ENCODE results near the gene ANKRD49.
A peak's percentile ranks its signal among the peaks of the same experiment; 100 is the strongest.

- peak; percentile 36 to 57 (median 47); a peak in 5 of 6 replicates for TF ChIP-seq CTCF (IDR thresholded peaks at IDR 0.05 in 2 of 3, conservative IDR thresholded peaks at IDR 0.05 in 1 of 3; ENCODE audit: control insufficient read depth in 2 of 3, extremely low read depth in 1 of 3, insufficient read depth in 1 of 3, low read depth in 3 of 3, low read length in 3 of 3)
- TF ChIP-seq POLR2A (IDR thresholded peaks at IDR 0.05; ENCODE audit: low read depth, low read length), result no peak
- TF ChIP-seq ASH2L (IDR thresholded peaks at IDR 0.05; ENCODE audit: borderline replicate concordance, low read depth), result no peak
- no peak for TF ChIP-seq POLR2AphosphoS5 (IDR thresholded peaks at IDR 0.05; ENCODE audit: low read length)
- no peak for TF ChIP-seq CBX3 (IDR thresholded peaks at IDR 0.05; ENCODE audit: borderline replicate concordance, low read depth)
- no peak for TF ChIP-seq SIX5 (IDR thresholded peaks at IDR 0.05; ENCODE audit: low read depth, low read length, severe bottlenecking)
- TF ChIP-seq, protein P1, sequence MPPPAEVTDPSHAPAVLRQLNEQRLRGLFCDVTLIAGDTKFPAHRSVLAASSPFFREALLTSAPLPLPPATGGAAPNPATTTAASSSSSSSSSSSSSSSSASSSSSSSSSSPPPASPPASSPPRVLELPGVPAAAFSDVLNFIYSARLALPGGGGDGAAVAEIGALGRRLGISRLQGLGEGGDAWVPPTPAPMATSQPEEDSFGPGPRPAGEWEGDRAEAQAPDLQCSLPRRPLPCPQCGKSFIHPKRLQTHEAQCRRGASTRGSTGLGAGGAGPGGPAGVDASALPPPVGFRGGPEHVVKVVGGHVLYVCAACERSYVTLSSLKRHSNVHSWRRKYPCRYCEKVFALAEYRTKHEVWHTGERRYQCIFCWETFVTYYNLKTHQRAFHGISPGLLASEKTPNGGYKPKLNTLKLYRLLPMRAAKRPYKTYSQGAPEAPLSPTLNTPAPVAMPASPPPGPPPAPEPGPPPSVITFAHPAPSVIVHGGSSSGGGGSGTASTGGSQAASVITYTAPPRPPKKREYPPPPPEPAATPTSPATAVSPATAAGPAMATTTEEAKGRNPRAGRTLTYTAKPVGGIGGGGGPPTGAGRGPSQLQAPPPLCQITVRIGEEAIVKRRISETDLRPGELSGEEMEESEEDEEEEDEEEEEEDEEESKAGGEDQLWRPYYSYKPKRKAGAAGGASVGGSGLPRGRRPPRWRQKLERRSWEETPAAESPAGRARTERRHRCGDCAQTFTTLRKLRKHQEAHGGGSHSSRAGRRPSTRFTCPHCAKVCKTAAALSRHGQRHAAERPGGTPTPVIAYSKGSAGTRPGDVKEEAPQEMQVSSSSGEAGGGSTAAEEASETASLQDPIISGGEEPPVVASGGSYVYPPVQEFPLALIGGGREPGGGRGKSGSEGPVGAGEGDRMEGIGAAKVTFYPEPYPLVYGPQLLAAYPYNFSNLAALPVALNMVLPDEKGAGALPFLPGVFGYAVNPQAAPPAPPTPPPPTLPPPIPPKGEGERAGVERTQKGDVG (CRISPR knock-in tag; IDR thresholded peaks at IDR 0.05), result no peak
- no peak for TF ChIP-seq EP300 (IDR thresholded peaks at IDR 0.05; ENCODE audit: borderline replicate concordance in 1 of 2, control insufficient read depth in 1 of 2, low read depth in 2 of 2, low read length in 2 of 2)
- no peak for TF ChIP-seq SUZ12 (IDR thresholded peaks at IDR 0.05; ENCODE audit: unreplicated experiment)
- no peak for TF ChIP-seq NBN (IDR thresholded peaks at IDR 0.05)
- TF ChIP-seq HDAC6 (IDR thresholded peaks at IDR 0.05; ENCODE audit: unreplicated experiment), result no peak
- TF ChIP-seq, protein P2, sequence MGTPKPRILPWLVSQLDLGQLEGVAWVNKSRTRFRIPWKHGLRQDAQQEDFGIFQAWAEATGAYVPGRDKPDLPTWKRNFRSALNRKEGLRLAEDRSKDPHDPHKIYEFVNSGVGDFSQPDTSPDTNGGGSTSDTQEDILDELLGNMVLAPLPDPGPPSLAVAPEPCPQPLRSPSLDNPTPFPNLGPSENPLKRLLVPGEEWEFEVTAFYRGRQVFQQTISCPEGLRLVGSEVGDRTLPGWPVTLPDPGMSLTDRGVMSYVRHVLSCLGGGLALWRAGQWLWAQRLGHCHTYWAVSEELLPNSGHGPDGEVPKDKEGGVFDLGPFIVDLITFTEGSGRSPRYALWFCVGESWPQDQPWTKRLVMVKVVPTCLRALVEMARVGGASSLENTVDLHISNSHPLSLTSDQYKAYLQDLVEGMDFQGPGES (IDR thresholded peaks at IDR 0.05), result no peak
- no peak for TF ChIP-seq CBFB (IDR thresholded peaks at IDR 0.05; ENCODE audit: low read depth)
These were observed 27.9 kb downstream of the ANKRD49 start for GRCh38 chr11:94521684-94522083.

Data from GM12878 (cell line).